ENCODE results near the gene MRPL46.
"Not testable (repeated sequence)": the region's sequence is repeated elsewhere in the genome, so short reads cannot be mapped to it uniquely, and the experiment has no call there.

MRPL46 gene

GRCh38 chr15:88440021-88440420 lies 27.2 kb downstream of the MRPL46 start:
- DNase-seq, result no peak

- no peak for DNase-seq
Measured at GRCh38 chr15:88438181-88438580, 29.0 kb downstream of the MRPL46 start.

GRCh38 chr15:88434106-88434505 lies 33.1 kb downstream of the MRPL46 start:
- DNase-seq, result not testable (repeated sequence)

- DNase-seq, result no peak
Measured at GRCh38 chr15:88433046-88433685, 34.0 kb downstream of the MRPL46 start.

GRCh38 chr15:88431441-88431840 lies 35.7 kb downstream of the MRPL46 start:
- DNase-seq, result no peak

- no peak for DNase-seq
Measured at GRCh38 chr15:88430051-88430450, 37.1 kb downstream of the MRPL46 start.

- DNase-seq, result no peak
Measured at GRCh38 chr15:88428805-88429605, 38.2 kb downstream of the MRPL46 start.

GRCh38 chr15:88428053-88428452 lies 39.1 kb downstream of the MRPL46 start:
- DNase-seq, result no peak

GRCh38 chr15:88426304-88426703 lies 40.9 kb downstream of the MRPL46 start:
- no peak for DNase-seq

GRCh38 chr15:88423331-88423730 lies 43.9 kb downstream of the MRPL46 start:
- DNase-seq, result no peak

- no peak for DNase-seq
Measured at GRCh38 chr15:88419830-88420229, 47.4 kb downstream of the MRPL46 start.
